ENCODE measurements around the gene MEOX1. TPM values are rescaled to one million over a fixed set of nuclear protein-coding genes. Genes with fewer than 3 reads are reported as not detected.

The MEOX1 gene
- total RNA-seq, 1 experiment from 2014 or later, result 86.0 TPM

DNA sequence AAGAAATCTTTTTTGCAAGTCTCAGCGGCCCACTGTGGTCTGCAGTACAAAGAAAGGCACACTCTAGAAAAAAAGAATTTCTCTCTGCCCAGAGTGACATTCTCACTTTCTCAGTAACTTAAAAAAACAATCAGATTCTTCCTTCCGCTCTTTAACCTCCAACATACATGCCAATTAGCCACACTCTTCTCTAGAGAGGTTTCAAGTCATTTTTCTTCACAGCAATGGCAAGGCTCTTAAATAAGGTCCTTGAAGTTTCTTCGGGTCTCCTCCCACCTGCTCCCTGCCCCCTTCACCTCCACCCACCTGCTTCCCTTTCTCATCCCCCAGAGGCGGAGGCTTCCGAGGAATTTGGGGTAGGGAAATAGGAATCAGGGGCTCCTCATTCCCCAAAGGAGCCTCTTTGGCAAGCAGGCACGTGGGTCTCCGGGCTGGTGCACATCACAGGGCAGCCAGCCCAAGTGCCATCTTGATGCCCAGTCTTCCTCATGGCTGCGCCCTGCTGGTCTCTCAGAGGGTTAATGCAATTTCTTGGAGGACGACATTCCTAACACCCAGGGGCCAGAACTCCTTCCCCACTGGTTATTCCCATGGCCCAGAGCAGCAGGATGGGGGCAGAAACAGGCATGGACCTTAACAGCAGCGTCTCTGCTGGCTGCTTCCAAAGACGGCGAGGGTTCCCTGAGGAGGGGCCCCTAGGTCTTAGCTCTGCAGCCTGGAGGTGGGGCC, 855 bp upstream of the MEOX1 start:
- DNase-seq (ENCODE audit: low spot score), result no peak

DNA sequence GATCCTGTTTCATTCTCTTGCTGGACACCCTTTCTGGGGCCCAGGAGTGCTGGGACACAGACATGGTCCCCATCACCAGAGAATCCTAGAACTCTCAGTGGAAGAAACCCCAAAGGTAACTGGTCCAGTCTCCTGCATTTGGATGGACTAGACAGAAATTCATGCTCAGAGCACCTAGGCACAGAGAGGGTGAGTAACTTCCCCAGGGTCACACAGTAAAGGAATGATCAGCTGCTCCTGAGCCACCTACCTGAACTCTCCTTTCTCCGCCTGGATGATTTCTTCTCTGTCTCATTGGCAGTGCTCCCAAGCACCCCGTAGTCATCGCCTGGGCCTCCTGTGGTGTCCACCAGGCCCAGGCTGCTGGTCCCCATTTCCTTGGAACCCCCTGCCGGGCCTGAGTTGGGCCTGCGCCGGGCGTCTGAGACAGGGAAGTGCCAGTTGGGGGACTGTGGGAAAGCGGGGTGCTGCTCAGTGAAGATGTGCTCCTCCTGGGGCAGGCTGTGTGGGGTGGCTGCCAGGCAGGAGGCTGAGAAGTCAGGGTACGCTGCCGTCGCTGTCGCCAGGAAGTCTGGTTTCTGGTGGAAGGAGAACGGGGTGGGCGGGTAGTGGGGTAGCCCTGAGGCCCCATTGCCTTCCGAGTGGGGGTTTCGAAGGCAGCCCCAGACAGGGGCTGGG, 767 bp downstream of the MEOX1 start:
- in situ Hi-C loops (cut with HindIII; ENCODE audit: low sequenced_read_pairs), result no loop called here
- no peak for DNase-seq (ENCODE audit: low spot score)

More for the DNA sequence above, 855 bp upstream of the MEOX1 start:
- in situ Hi-C loops (cut with HindIII; ENCODE audit: low sequenced_read_pairs), result no loop called here

- no peak for DNase-seq (ENCODE audit: low spot score)
- in situ Hi-C loops (cut with HindIII; ENCODE audit: low sequenced_read_pairs), result no loop called here
These were observed 1.7 kb downstream of the MEOX1 start for GRCh38 chr17:43659823-43660617.

DNA sequence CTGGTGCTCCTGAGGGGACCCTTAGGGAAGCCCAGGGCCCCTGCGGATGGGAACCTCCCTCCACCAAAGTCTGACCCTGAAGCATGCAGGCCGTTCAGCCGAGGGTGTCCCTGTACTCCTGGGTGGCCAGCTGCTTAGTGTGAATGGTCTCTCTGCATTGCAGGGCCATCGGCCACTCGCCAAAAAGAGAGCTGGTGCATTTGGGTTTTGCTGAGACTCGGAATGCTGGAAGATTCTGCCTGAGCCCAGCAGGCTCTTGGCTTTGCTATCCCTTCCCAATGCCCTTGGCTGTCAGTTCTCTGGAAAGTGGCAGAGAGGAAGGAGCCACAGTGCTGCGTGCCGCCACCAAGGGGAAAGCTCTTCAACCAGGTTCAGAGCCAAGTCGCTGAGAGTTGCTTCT, 2.8 kb downstream of the MEOX1 start:
- DNase-seq (ENCODE audit: low spot score), result peak; percentile 79
- in situ Hi-C loops (cut with HindIII; ENCODE audit: low sequenced_read_pairs), result no loop called here

- in situ Hi-C loops (cut with HindIII; ENCODE audit: low sequenced_read_pairs), result no loop called here
- no peak for DNase-seq (ENCODE audit: low spot score)
These were observed 5.9 kb downstream of the MEOX1 start for GRCh38 chr17:43655693-43656255.

DNA sequence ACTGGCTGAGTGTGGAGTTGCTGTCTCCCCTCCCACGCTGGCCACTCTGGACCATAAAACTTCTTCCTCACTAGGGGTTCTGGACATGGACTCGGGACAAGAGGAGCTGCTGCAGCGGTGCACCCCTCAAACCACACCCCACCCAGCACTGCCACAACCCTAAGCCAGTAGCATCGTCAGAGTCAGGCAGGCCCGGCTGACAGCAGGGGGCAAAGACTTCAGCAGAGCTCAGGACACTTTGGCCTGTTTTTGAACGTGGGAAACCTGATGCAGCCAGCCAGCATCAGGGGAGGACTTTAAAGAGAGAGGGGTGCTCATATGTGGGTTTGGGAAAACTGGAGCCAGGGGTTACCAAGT, 9.6 kb downstream of the MEOX1 start:
- DNase-seq (ENCODE audit: low spot score), result no peak
- in situ Hi-C loops (cut with HindIII; ENCODE audit: low sequenced_read_pairs), result no loop called here

- DNase-seq (ENCODE audit: low spot score), result no peak
- in situ Hi-C loops (cut with HindIII; ENCODE audit: low sequenced_read_pairs), result no loop called here
These were observed 11.3 kb downstream of the MEOX1 start for GRCh38 chr17:43650471-43650870.

- in situ Hi-C loops (cut with HindIII; ENCODE audit: low sequenced_read_pairs), result no loop called here
- DNase-seq (ENCODE audit: low spot score), result no peak
These were observed 12.8 kb downstream of the MEOX1 start for GRCh38 chr17:43648916-43649315.

GRCh38 chr17:43645765-43646481, 15.8 kb downstream of the MEOX1 start:
- in situ Hi-C loops (cut with HindIII; ENCODE audit: low sequenced_read_pairs), result no loop called here
- no peak for DNase-seq (ENCODE audit: low spot score)

DNA sequence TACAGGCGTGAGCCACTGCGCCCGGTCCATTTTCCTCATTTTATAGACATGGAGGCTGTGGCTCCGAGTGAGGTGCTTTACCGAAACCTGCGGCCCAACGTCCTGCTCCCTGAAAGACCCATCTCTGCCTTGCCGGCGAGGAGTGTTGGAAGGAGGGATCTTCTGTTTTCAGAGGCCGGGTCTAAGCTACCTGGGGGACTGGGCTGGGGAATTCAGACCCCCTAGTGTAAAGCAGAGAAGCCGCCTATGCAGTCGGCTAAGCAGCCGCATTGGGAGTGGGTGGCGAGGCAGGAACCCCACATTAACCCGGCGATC, 16.3 kb downstream of the MEOX1 start:
- in situ Hi-C loops (cut with HindIII; ENCODE audit: low sequenced_read_pairs), result no loop called here
- DNase-seq (ENCODE audit: low spot score), result no peak

GRCh38 chr17:43644081-43644480, 17.6 kb downstream of the MEOX1 start:
- no peak for DNase-seq (ENCODE audit: low spot score)
- in situ Hi-C loops (cut with HindIII; ENCODE audit: low sequenced_read_pairs), result no loop called here

GRCh38 chr17:43641416-43641815, 20.3 kb downstream of the MEOX1 start:
- in situ Hi-C loops (cut with HindIII; ENCODE audit: low sequenced_read_pairs), result no loop called here
- peak; percentile 33 for DNase-seq (ENCODE audit: low spot score)

DNA sequence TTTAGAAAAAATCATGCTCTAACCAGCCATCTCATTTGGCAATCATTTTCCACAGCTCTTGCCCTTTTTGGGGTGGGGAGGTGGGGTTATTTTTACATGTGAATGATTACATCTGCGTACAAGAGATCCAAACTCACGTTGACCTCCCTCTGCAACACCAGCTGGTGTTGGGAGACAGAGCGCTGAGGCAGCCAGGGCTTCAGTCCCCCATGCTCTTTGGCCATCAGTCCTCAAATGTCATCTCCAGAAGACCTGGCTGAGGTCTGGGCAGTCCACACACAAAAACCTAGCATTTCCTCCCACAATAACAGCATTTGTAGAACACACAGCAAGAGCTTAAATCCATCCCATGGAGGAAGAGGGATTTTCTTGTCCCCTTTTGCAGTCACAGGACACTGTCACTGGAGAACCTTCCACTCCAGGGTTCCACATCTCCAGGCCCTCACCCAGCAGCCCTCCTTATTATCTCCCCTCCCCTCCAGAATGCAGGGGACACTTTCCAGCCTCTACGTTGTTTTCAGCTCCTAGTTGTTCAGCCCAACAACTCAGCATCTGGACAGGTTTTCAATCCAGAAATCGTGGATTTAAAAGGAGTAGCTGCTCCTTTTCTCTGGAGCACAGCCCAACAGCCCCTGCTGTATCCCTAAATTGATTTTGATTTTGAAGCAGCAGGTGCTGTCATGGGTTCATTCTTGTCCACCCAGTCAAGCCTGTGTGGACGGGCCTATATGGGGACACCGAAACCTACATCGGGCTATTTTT, 21.1 kb downstream of the MEOX1 start:
- DNase-seq (ENCODE audit: low spot score), result no peak
- in situ Hi-C loops (cut with HindIII; ENCODE audit: low sequenced_read_pairs), result no loop called here

GRCh38 chr17:43637563-43638323, 24.0 kb downstream of the MEOX1 start:
- no peak for DNase-seq (ENCODE audit: low spot score)
- in situ Hi-C loops (cut with HindIII; ENCODE audit: low sequenced_read_pairs), result no loop called here

- in situ Hi-C loops (cut with HindIII; ENCODE audit: low sequenced_read_pairs), result no loop called here
- no peak for DNase-seq (ENCODE audit: low spot score)
These were observed 25.3 kb downstream of the MEOX1 start for GRCh38 chr17:43636426-43636825.

DNA sequence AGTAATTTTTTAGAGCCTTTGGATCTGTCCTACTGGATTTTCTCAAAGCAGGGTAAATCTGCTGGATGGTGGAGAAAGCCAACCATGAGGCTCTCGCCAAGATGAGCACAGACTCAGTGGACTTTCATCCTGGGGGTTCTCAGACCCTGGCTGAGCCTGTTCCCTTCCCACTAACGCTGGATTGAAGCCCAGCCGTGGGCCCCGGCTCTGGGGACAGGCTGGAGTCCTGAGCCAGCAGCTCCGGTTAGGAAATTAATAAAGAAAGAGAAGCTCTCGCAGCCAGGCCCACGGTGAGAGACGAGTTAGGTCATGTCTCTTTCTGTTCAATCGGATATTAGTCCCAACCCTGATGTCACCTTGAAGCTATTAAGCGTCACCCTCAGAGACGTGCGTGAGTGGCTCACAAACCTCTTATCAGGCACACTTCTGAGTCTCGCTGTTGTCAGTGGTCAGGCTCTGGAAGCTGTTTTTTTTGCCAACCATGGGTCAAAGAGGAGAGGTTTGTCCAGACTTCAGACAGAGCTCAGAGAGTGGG, 27.1 kb downstream of the MEOX1 start:
- DNase-seq (ENCODE audit: low spot score), result no peak
- in situ Hi-C loops (cut with HindIII; ENCODE audit: low sequenced_read_pairs), result no loop called here

DNA sequence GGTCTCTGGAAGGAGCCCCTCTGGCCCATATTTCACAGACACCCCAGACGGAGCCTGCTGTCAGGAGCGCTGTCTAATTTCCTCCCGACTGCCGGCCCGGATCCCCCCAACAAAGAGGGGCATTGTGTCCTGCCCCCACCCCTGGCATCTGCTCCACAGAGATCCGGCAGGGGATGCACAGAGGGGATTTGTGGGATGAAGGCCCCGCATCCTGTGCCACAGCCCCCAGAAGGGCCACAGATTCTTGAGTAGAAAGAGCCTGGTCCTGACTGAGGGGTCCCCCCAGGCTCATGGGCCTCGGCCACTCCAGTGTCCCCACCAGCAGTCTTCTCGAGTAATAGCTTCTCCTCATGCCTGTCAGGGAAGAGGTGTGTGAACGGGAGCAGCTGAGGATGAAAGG, 29.5 kb downstream of the MEOX1 start:
- no peak for DNase-seq (ENCODE audit: low spot score)
- in situ Hi-C loops (cut with HindIII; ENCODE audit: low sequenced_read_pairs), result no loop called here

GRCh38 chr17:43631429-43631828, 30.3 kb downstream of the MEOX1 start:
- in situ Hi-C loops (cut with HindIII; ENCODE audit: low sequenced_read_pairs), result no loop called here
- DNase-seq (ENCODE audit: low spot score), result no peak

All from G401 (cell line).